Stimulated activated CD4-positive, alpha-beta T cell treated with anti-CD3 and anti-CD28 coated beads, Interleukin-2, amount 100 ng/mL, for 48 hours (primary cell): ENCODE data around the gene ANO10.
A peak's percentile ranks its signal among the peaks of the same experiment; 100 is the strongest.
"Not testable (repeated sequence)": the region's sequence is repeated elsewhere in the genome, so short reads cannot be mapped to it uniquely, and the experiment has no call there.

Experiments used
- DNase-seq, 2 donors: peaks; one replicate each; pipeline ENCODE4 v3.0.0-alpha.2; 2020

The ANO10 gene

GRCh38 chr3:43621656-43622432 is at the start of gene ANO10:
Gene ANO10, minus strand, starts transcription at chr3:43622011. Its CDS starts 16,159 bp downstream, at chr3:43605852.
- peak; percentile 96 to 98 for DNase-seq

- no peak for DNase-seq
These were observed 49.1 kb upstream of the ANO10 start for GRCh38 chr3:43670635-43671522.

- DNase-seq, result not testable (repeated sequence)
These were observed 43.2 kb upstream of the ANO10 start for GRCh38 chr3:43665011-43665410.

GRCh38 chr3:43661376-43661775 is 39.6 kb upstream of the ANO10 start:
- DNase-seq, result not testable (repeated sequence)

- DNase-seq, result no peak
These were observed 37.6 kb upstream of the ANO10 start for GRCh38 chr3:43659250-43659880.

GRCh38 chr3:43656390-43656789 is 34.6 kb upstream of the ANO10 start:
- not testable (repeated sequence) for DNase-seq

- DNase-seq, result no peak
These were observed 28.5 kb upstream of the ANO10 start for GRCh38 chr3:43650345-43650744.

- no peak for DNase-seq
These were observed 27.7 kb upstream of the ANO10 start for GRCh38 chr3:43649365-43649968.

GRCh38 chr3:43648957-43649356 is 27.1 kb upstream of the ANO10 start:
- no peak for DNase-seq

GRCh38 chr3:43647331-43648166 is 25.7 kb upstream of the ANO10 start:
- no peak for DNase-seq

- DNase-seq, result no peak
These were observed 22.6 kb upstream of the ANO10 start for GRCh38 chr3:43644443-43644842.

GRCh38 chr3:43641306-43642114 is 19.7 kb upstream of the ANO10 start:
- no peak for DNase-seq

GRCh38 chr3:43640681-43641080 is 18.9 kb upstream of the ANO10 start:
- no peak for DNase-seq

- DNase-seq, result peak; percentile 24 to 34
These were observed 17.0 kb upstream of the ANO10 start for GRCh38 chr3:43638594-43639447.

- no peak for DNase-seq
These were observed 15.9 kb upstream of the ANO10 start for GRCh38 chr3:43637702-43638101.

GRCh38 chr3:43632986-43633385 is 11.2 kb upstream of the ANO10 start:
- DNase-seq, result no peak

- DNase-seq, result no peak
These were observed 10.5 kb upstream of the ANO10 start for GRCh38 chr3:43632269-43632733.

GRCh38 chr3:43629741-43630140 is 7.9 kb upstream of the ANO10 start:
- DNase-seq, result no peak

- DNase-seq, result no peak
These were observed 7.4 kb upstream of the ANO10 start for GRCh38 chr3:43629257-43629656.

GRCh38 chr3:43627360-43627759 is 5.5 kb upstream of the ANO10 start:
- DNase-seq, result no peak
